K562 (cell line): Measurements from ENCODE around the gene TCEA3.

ENCODE experiments used
- CBX5 ChIP-seq: IDR thresholded peaks from 2 replicates; pipeline ENCODE4 v1.6.1; 2014; ENCODE audit warnings: low read depth, borderline replicate concordance
- CTCF ChIP-seq, 3 experiments: IDR thresholded peaks in 2 of 3; conservative IDR thresholded peaks in 1 of 3; 2 replicates each; pipeline ENCODE4 v1.5.1; 2011 to 2012; ENCODE audit warnings: low read length in 3 of 3, mild to moderate bottlenecking in 3 of 3, control low read depth in 2 of 3, improper control_type of control experiment in 1 of 3, inconsistent platforms in 1 of 3, low read depth in 1 of 3, mixed read lengths in 1 of 3, moderate library complexity in 1 of 3; ENCODE audit not compliant: insufficient read depth in 2 of 3
- EZH2 ChIP-seq: IDR thresholded peaks from 2 replicates; pipeline ENCODE4 v1.6.1; 2012; ENCODE audit warnings: low read depth, mild to moderate bottlenecking, inconsistent platforms, low read length, borderline replicate concordance
- TF ChIP-seq, protein P1 (sequence below), 2 experiments: fragments of 450-650 bp in 1 of 2; sonication (generic) in 1 of 2; formaldehyde crosslinking in 1 of 2; IDR thresholded peaks in 1 of 2; conservative IDR thresholded peaks in 1 of 2; 2 replicates each; pipeline versions ENCODE4 v1.6.1 to v1.8.1; 2016 to 2023; ENCODE audit warnings: mild to moderate bottlenecking in 2 of 2, moderate library complexity in 2 of 2, inconsistent platforms in 1 of 2, missing genetic modification reagents in 1 of 2
- TF ChIP-seq, protein P2 (sequence below): fragments of 450-650 bp; formaldehyde crosslinking; IDR thresholded peaks from 2 replicates; pipeline ENCODE4 v1.4.0; 2020; ENCODE audit warnings: mild to moderate bottlenecking, moderate library complexity

- TF ChIP-seq CBX5 (no peak), CTCF (IDR thresholded peaks at IDR 0.05 in 2 of 3, conservative IDR thresholded peaks at IDR 0.05 in 1 of 3; ENCODE audit: insufficient read depth in 2 of 3, low read depth in 1 of 3, low read length in 3 of 3) (no peak), EZH2 (no peak)
- TF ChIP-seq, protein P1, sequence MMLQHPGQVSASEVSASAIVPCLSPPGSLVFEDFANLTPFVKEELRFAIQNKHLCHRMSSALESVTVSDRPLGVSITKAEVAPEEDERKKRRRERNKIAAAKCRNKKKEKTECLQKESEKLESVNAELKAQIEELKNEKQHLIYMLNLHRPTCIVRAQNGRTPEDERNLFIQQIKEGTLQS (IDR thresholded peaks at IDR 0.05), result no peak
- TF ChIP-seq, protein P1 (CRISPR knock-in tag; conservative IDR thresholded peaks at IDR 0.05), result no peak
- TF ChIP-seq, protein P2, sequence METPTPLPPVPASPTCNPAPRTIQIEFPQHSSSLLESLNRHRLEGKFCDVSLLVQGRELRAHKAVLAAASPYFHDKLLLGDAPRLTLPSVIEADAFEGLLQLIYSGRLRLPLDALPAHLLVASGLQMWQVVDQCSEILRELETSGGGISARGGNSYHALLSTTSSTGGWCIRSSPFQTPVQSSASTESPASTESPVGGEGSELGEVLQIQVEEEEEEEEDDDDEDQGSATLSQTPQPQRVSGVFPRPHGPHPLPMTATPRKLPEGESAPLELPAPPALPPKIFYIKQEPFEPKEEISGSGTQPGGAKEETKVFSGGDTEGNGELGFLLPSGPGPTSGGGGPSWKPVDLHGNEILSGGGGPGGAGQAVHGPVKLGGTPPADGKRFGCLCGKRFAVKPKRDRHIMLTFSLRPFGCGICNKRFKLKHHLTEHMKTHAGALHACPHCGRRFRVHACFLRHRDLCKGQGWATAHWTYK (CRISPR knock-in tag), result no peak
These were observed 36.0 kb upstream of the TCEA3 start for GRCh38 chr1:23460519-23460918.
